Cortex of kidney (tissue), 1 donor: ENCODE measurements around the gene GLB1L2.

Experiments used
- DNase-seq: peaks from one replicate; lab custom pipeline; 2025; lab: John Stamatoyannopoulos, UW

GLB1L2 gene

DNA sequence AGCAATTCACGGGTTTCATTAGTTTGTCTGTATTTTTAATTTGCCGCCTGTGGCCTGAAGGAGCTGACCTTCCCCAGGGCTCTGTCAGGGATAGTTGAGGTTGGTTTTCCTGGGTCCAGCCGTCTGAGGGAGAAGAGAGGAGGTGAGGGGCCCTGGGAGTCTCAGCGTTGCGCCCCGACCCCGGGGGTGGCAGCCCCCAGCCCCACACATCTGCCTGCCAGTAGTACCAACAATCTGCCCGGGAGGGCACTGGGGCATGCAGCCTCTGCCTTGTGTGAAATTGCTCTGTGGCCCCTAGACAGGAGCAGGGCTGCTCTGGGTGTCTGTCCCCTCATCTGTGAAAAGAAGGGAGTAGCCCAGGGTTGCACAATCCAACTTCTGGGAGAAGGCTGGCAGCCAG lies 73.6 kb downstream of the GLB1L2 start:
- no peak for DNase-seq

DNA sequence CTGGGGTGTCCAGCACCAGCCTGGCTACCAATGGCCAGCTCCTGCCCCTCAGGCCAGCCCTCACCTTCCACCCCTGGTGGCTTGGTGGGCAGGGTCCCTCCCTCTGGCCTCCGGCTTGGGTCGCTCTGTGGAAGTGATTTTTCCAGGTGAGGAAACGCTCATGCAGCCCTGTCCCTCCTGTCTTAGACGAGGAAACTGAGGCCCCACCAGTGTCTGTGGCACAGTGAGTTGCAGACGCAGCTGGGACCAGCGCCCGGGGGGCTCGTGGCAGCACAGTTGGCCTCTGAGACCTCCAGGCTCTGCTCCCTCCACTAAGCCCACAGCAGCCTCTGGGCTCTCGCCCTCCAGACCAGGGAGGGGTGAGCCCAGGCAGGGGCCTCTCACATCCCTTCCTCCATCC lies 74.1 kb downstream of the GLB1L2 start:
- DNase-seq = no peak

DNA sequence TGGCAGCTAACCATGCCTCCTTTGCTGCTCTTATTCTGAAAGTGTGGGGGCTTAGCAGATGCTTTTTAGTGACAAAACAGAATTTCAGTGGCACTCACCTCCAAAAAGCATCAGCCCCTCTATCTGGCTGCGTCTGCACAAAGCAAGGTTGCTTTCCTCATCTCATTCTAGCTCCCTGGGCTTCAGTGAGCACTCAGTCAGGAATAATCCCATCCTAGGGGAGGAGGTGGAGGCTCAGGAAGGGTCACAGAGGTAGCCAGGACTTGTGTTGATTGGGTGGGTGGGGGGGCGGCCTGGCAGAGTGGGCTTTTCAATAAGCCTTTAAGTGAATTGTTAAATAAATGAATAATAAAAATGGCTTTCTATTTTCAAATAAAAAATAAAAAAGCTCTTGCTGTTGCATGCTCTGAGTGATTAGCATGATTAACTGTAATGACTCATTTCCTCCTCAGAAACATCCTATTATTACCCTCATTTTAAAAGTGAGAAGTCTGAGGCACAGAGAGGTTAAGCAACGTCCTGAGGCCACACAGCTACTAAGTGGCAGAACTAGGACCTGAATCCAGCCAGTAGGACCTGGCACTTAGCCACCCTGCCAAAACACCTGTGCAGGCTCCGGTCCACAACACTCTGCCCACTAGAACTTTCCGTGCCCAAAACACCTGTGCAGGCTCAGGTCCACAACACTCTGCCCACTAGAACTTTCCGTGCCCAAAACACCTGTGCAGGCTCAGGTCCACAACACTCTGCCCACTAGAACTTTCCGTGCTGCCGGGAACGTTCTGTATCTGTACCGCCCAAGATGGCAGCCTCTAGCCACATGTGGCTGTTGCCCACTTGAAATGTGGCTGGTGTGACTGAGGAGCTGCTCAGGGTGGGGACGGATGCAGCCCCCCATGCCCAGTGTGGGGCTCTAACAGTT lies 74.7 kb downstream of the GLB1L2 start:
- DNase-seq = no peak

DNA sequence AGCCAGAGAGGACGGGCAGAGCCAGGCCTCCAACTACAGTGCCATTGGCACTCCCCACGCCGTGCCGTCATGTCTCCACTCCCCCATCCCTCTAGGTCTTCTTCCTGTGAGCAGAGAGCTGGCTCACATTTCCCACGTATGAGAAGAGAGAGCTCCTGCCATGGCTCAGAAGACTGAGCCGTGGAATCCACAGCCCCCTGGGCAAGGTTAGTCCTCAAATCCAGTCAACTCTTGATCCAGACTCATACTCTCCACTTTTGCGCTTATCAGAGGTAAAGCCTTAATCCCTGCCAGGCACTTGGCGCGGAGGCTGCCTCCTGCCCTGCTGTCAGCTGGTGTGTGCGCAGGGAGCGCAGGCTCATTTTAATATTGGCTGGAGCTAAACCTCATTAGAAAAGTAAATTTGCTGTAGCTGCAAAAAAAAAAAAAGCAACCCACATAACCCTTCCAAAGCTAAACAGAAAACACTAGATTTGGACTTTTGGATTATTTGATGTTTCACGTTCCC lies 75.6 kb downstream of the GLB1L2 start:
- DNase-seq = no peak

DNA sequence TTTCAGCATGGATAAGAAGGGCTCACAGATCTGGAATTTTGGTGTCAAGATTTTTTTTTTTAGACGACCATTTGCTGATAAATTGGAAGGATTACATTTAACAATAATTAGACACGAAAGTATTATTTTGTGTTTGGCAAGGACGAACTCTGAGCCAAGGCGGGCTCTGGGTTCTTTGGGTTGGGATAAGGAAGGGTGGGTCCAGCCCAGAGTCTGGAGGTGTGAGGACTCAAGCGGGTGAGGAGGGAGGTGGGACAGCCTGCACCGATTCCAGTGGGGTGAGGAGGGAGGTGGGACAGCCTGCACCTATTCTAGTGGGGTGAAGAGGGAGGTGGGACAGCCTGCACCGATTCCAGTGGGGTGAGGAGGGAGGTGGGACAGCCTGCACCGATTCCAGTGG lies 76.1 kb downstream of the GLB1L2 start:
- no peak for DNase-seq

DNA sequence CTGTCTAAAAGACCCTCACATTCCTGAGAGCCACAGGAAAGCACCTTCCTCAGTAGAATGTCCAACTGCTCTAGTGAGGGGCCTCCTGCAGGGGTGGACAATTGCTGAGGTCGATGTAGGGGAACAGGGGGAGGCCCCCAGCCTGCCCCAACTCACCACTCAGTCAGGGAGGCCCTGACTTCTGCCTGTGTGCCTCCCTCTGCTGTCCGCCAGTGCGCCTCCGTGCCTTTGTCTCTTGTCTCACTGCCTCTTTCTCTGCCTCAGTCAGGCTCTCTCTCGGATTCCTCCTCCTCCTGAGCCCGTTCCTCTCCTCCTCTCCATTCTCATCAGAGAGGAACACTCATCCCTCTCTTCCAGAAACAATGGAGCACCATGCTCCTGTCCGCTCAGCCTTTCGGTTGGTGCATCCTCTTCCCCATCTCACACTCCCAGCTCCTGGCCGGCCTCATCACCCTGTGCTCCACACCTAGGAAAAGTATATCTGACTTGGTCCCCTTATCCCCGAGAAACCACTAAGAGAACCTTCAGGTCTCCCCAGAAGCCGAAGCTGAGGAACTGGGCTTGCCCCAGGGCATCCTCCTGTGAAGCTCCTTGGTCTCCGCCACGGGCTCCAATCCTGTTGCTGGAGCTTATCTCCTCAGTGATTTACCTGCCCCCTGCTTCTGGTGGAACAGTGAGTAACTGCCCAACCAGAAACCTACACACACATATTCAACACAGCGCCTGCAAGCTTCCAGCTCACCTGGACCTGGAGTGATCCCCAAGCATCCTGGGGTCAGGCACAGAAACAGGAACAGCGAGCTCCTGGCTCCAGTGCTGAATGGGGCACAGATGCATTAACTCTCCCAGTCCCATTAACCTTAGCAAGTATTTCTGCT lies 78.0 kb downstream of the GLB1L2 start:
- no peak for DNase-seq

DNA sequence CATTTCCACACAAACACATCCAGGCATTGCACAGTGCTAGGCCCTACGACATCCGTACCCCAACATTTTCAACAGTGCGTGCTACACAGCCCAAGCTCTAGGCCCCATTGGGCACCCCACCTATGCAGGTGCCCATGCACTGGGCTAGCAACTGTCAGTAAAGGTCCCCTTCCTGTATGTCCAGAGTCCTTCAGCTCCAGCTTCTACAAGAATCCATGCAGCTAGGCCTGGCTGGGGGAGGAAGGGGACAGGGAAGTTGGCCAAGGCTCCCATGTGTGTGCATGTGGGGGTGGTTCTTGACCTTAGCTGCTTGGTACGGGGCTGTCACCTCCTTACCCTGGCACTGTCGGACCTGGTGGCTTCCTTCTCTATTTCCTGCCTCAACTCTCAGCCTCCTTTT lies 79.0 kb downstream of the GLB1L2 start:
- DNase-seq = no peak

DNA sequence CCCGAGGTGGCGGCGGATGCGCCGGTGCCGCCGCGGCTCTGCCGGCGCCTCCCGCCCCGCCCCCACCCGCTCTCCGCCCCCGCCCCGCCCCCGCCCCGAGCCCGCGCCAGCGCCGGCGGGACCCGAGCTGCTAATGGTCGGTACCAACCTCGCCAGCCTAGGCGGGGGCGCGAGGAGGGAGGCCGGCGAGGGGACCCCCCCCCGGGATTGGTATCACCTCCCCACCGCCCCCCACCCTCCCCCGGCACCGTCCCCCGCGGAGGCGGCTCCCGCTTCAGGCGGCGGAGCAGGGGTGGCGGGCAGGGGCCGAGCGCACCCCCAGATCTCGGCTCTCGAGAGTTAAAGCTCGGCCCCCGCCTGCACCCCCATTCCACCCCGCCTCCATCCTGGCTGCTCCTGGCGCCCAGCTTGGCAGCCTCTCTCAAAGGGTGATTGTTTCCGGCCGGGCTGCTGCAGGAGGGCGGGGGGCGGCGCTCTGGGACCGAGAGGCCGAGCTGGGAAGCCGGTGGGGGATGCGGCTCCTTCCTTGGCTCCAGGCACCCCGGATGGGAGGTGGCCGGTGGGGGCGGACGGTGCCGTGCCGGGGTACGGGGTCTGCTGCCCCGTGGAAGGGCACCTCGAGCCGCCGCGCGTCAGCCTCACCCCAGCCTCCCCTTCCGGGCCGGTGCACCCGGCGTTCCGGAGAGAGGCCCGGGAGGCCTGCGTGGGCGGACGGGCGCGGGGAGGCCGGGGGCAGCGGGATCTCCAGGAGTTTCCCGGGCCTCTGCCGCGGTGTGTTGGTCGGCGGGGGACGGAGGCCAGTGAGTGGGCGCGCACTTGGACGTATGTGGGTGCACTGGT lies 80.6 kb downstream of the GLB1L2 start, which contains the start of gene B3GAT1:
Gene B3GAT1, minus strand, starts transcription at position 40 of the 840 bp plus-strand sequence. CDS start 24,583 bp downstream, outside the sequence.
- DNase-seq = no peak

DNA sequence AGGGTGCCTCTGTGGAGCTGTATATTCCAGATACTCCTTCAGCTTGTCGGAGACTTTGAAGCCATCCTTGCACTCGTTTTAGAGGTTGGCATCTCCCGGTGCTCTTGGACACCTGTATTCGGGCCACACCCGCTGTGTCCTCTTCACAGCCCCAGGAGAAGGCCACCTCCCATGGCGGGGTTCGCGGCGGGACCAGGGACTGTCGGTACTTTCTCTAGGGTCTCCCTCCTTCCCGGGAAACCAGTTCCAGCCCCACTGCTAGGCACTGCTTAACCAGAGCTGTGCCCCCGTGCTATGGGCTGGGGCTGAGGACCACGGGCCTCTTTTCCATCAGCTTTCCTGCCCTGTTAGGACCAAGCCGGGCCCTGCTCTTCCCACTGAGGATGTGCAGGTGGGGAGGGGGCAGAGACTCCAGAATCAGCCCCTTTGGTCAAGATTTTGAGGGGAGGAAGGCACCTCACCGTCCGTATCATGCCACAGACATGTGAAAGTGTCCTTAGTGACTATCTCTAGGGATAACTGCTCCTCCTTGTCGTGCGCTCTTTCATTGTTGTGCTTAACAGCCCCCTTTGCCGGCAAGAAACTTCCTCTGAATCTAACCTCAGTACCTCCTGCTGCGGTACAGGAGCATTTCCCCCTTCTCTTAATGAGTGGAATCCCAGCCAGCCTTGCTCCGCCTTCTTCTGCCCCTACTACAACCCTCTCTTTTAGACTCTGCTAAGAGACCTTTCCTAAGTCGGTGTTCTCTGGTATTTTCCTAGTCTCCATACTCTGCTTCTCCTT lies 81.4 kb downstream of the GLB1L2 start:
- DNase-seq = no peak

DNA sequence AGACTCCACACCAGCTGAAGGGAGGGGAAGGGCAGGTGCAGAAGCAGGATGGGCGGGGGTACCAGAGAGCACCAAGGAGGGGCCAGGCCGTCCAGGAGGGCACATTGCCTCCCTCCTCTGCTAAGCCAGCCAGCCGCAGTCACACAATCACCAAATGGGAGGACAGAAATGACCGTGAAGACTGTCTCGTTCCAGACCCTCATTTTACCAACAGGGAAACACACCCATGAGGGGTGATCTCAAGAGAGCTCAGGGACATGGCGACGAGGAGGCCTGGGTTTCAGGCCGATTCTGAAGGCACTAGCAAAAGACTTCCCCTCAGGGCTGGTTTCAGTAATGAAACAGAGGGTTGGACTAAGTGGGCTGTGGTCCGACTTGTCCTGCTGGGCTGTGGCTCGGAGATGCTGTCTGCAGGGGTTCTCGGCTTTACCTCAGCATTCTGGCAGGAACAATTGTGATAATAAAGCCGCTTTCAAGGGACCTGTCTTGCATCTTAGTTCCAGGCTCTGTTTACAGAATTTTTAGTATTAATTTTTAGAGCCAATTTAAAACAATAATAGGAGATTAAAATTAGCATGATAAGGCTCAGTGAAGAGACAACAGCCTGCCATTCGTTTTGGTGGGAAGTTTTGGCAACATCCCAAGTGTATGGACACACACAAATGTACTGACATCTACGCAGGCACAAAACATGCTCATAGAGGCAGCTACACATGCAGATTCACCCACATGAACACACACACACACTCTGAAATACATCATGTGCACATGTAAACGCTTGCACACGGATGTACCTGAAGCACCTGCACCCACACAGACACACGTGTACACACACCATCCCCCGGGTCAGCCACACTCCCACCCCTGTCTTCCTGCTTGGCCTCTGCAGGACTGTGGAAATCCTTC lies 82.3 kb downstream of the GLB1L2 start:
- DNase-seq = no peak

DNA sequence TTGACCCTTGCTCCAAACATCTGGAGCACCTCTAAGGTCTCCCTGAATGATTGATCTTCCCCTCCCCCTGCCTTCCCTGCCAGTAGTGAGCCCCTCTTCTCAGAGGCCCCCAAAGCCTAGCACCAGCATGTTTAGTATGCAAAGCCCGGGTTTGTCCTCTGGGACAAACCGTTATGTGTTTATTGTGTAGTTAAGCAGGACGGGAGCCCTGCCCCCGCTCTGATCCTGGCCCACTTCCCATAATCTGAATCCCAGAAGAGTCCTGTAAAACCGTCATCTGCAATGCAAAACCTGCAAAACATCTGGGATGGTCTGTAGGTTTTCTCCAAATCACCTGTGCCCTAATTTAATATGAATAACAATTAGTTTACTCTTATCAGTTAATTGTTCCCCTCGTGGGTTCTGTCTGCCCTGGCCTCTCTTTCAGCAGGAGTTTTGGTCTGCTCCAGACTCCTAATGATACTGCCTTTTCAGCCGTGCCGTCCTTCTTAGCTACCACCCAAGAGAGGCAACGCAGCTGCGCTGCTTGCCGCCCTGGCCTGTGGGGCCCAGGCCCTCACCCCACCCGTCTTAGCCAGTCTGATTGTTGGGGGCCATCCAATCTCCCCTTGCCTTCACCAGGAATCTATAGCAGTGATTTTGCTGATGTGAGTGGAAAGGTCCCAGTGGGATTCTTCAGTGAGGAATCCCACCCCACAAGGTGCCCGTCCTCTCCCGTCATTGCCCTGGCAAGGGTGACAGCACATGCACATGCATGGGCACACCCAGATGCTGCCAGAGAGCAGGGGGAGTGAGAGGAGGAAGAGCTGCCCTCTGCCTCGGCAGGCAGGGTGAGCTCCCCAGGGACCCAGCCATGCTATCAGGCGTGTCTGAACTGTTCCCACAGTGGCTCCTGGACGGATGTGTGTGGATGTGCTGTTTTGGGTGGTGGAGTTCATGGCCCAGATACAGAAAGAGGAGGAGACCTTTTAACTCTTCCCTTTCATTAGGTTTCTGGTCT lies 83.3 kb downstream of the GLB1L2 start:
- no peak for DNase-seq

DNA sequence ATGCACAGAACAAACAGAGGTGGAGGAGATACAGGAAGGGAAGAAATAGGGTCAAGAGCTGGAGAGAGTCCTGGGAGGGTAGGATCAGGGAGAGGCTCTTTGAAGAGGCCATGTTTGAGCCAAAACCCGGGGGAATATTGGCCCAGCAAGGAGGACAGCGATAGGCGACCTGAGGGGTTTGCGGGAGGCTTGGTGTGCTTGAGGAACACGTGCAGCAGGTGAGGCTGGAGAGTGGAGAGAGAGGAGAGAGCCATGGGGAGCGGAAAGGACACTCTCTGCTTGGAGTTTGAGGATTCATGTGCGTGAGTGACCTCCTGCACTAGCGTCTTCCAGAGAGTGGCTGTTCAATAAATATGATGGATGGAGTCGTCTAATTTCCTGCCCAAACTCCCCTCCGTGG lies 84.9 kb downstream of the GLB1L2 start:
- DNase-seq = no peak

DNA sequence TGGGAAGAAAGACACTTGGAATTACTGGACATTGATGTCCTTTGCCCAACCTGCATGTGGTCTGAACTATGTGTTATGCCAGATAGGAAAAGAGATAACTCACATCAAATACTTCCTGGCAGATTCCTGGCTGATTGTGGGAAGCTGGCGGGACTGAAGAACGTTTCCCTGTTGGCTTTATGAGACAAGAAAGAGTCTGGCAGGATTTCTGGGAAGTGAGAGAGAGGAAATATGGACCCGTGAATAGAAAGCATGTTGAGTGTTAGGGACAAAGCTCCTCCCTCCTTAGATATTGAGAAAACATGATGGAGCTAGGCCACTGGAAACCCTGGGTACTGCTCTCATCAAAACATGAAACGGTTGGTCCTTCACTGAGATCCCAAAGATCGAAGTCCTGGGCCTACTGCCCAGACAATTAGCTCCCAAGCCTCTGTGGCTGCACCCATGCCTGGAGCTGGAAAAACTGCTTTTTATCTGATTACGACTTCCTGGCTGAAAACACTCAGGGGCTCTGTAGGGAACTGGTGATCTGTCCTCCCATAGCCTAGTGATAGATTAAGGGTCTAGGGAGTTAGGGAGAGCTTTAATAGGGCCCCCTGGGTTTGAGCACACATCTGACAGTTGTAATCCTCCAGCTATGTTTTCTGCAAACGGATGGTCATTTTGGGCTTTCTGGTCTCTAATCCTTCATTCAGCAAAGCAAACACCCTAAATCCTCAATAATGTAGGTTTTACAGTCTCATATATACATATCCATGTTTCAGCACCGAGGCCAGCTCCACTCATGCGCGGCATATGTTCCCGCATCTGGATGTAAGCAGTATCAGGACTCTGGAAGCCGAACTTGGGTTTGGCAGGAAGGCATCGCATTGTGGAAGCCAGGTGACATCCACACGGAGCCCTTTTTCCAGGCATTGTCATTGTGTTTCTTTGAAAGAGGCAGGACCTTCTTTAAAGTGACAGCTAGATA lies 86.4 kb downstream of the GLB1L2 start:
- DNase-seq = no peak

DNA sequence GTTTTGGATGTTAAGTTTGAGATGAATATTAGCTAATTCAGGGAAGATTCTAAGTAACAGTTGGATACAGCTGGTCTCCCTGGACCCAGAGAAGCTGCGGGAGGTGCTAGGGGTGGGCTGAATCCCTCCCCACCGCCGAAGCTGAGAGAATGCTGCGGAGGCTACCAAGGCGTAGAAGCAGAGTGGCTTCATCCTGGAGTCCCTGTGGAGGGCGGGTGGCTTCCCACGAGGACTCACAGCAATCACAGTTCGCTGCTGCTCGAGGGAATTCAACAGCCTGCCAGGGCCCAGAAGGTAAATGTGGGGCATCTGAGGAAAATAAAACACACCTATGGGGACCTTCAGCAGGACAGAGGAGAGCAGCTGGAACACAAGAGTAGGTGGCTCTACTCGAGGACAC lies 91.3 kb downstream of the GLB1L2 start:
- no peak for DNase-seq

DNA sequence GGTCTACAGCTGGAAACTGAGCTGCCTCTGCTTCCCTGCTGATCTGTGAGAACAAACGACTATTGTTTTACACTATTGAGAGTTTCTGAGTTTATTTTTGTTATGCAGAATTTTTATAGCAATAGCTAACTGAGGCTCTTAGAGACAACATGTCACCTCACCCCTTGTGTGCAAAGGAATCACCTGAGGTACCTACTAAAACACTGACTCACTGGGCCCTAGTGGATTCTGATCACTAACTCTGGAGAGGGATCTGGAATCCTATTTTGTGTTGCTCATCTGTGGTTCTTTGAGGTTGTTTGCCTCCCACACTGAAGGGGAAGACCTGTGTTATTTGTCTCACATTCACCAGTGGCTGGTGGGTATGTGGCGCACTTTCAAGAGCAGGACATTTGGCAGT lies 93.6 kb downstream of the GLB1L2 start:
- DNase-seq = no peak
